ENCODE data around the gene SORCS2. TPM values are rescaled to one million over a fixed set of nuclear protein-coding genes. Genes with fewer than 3 reads are reported as not detected.

The SORCS2 gene
- total RNA-seq, 1 experiment from 2014 or later = 0.15 TPM

- peak overlapping the region; percentile 69 for H3K27ac ChIP-seq (ENCODE audit: low read length)
- POLR2A ChIA-PET = no interaction called here
- peaks cover 28% of the 10 kb centered on the region for H3K4me1 ChIP-seq (ENCODE audit: control insufficient read depth, insufficient read depth, low read length)
- no peaks in the 10 kb centered on the region for H3K9me3 ChIP-seq (ENCODE audit: control insufficient read depth, insufficient read depth, low read depth, low read length)
- H3K36me3 ChIP-seq (ENCODE audit: control insufficient read depth, insufficient read depth, low read length) = no peaks in the 10 kb centered on the region
- no peak for DNase-seq (ENCODE audit: low read depth, low spot score)
- BruUV-seq (replicated peaks) = no TSS peak
- ATAC-seq = no peak
- in situ Hi-C loops (cut with HindIII; ENCODE audit: low pct_unique_long_range_greater_than_20kb, low sequenced_read_pairs) = no loop called here
- peak overlapping the region; percentile 82 to 91 for H3K4me3 ChIP-seq (ENCODE audit: low read depth in 2 of 2, low read length in 2 of 2)
- intact Hi-C loops (cut with micrococcal nuclease; ENCODE audit: unreplicated experiment) = no loop called here
- CTCF ChIA-PET = no interaction called here
- H3K27me3 ChIP-seq (ENCODE audit: control insufficient read depth, insufficient read depth, low read length) = no peaks in the 10 kb centered on the region
- TF ChIP-seq SIN3A (IDR thresholded peaks at IDR 0.05; ENCODE audit: borderline replicate concordance, insufficient read depth, low read depth, low read length) = no peak
- no peak for TF ChIP-seq TCF7L2 (IDR thresholded peaks at IDR 0.05; ENCODE audit: low read depth, low read length)
- no peak for TF ChIP-seq POLR2AphosphoS5 (IDR thresholded peaks at IDR 0.05; ENCODE audit: low read depth, low read length)
- TF ChIP-seq CTCF (IDR thresholded peaks at IDR 0.05) = no peak
- TF ChIP-seq REST (IDR thresholded peaks at IDR 0.05; ENCODE audit: insufficient read depth in 1 of 2, low read depth in 2 of 2, low read length in 1 of 2) = no peak
These were observed 560.9 kb downstream of the SORCS2 start for GRCh38 chr4:7753271-7753670.

- Histone ChIP-seq H3K36me3 (ENCODE audit: control insufficient read depth, insufficient read depth, low read length) (peaks cover 2% of the 10 kb centered on the region; the same call in 1 of the 2 replicates), H3K4me1 (ENCODE audit: control insufficient read depth, insufficient read depth, low read length) (peaks cover 34% of the 10 kb centered on the region), H3K4me3 (ENCODE audit: low read depth in 2 of 2, low read length in 2 of 2) (peak overlapping the region; percentile 82 to 91), H3K27me3 (ENCODE audit: control insufficient read depth, insufficient read depth, low read length) (no peaks in the 10 kb centered on the region), H3K27ac (ENCODE audit: low read length) (peak overlapping the region; percentile 91), H3K9me3 (ENCODE audit: control insufficient read depth, insufficient read depth, low read depth, low read length) (no peaks in the 10 kb centered on the region)
- peak; percentile 69 for DNase-seq (ENCODE audit: low read depth, low spot score)
- intact Hi-C loops (cut with micrococcal nuclease; ENCODE audit: unreplicated experiment) (no loop called here), in situ Hi-C loops (cut with HindIII; ENCODE audit: low pct_unique_long_range_greater_than_20kb, low sequenced_read_pairs) (no loop called here)
- BruUV-seq (replicated peaks) = no TSS peak
- POLR2A ChIA-PET = no interaction called here
- CTCF ChIA-PET = no interaction called here
- TF ChIP-seq POLR2AphosphoS5 (IDR thresholded peaks at IDR 0.05; ENCODE audit: low read depth, low read length) = peak; percentile 84
- TF ChIP-seq CTCF (IDR thresholded peaks at IDR 0.05) = no peak
- ATAC-seq = peak; percentile 37
These were observed 561.7 kb downstream of the SORCS2 start for GRCh38 chr4:7753931-7754465.

Measured in Panc1 (cell line).